Gastroesophageal sphincter (tissue), 3 donors: ENCODE data around the gene CYB561D1.

Experiments
- CTCF ChIP-seq, 4 experiments: fragments of 200-600 bp in 2 of 4; fragments of 450-650 bp in 2 of 4; sonication (generic) in 1 of 4; IDR thresholded peaks; one replicate each; pipeline ENCODE4 v1.5.1; 2017 to 2019; ENCODE audit warnings: antibody characterized with exemption in 4 of 4, mild to moderate bottlenecking in 2 of 4, moderate library complexity in 2 of 4
- EP300 ChIP-seq: sonication (generic); formaldehyde crosslinking; IDR thresholded peaks from one replicate; pipeline ENCODE4 v1.6.1; 2017; ENCODE audit warnings: antibody characterized with exemption, mild to moderate bottlenecking
- POLR2A ChIP-seq, 2 donors: fragments of 450-650 bp; IDR thresholded peaks; one replicate each; pipeline ENCODE4 v1.6.1; 2017; ENCODE audit warnings: antibody characterized with exemption in 2 of 2, mild to moderate bottlenecking in 2 of 2, moderate library complexity in 1 of 2
- POLR2AphosphoS5 ChIP-seq: sonication (generic); formaldehyde crosslinking; IDR thresholded peaks from one replicate; pipeline ENCODE4 v1.6.1; 2017; ENCODE audit warnings: antibody characterized with exemption

- no peak for TF ChIP-seq CTCF (IDR thresholded peaks at IDR 0.05)
- no peak for TF ChIP-seq EP300
- TF ChIP-seq POLR2AphosphoS5, result no peak
- TF ChIP-seq POLR2A (IDR thresholded peaks at IDR 0.05), result no peak
Observed at GRCh38 chr1:109485001-109485400, 8.9 kb upstream of the CYB561D1 start.
